Measurements from ENCODE around the gene PDIK1L. TPM values are rescaled to one million over a fixed set of nuclear protein-coding genes. Genes with fewer than 3 reads are reported as not detected.

The PDIK1L gene
- total and polyA plus RNA-seq, 2 of the 4 experiments (the other 2 are of a cell fraction): 1.4 to 3.0 TPM

DNA sequence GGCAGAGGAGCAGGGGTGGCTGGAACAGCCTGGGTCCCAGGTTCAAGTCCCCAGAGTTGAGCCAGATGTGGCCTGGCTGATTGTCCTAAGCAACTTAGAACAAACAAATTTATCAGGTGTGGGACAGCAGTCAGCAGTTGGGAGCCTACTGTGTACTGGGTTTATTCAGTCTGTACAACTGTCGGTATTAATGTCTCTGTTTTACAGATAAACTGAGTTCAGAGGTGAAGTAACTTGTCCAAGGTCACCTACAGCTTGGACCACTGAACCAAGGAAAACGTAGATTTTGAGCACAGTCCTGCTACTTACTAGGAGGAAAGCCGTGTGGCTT is 29.6 kb upstream of the PDIK1L start:
- no peak overlapping the region for H3K14ac ChIP-seq (replicated peaks; ENCODE audit: low read depth, low read length)
- no peak overlapping the region for H2BK15ac ChIP-seq (ENCODE audit: low read depth, low read length)
- no peak overlapping the region for H3K18ac ChIP-seq (ENCODE audit: low read depth, low read length)
- H3K9me1 ChIP-seq (ENCODE audit: insufficient read depth, low read length): no peaks in the 10 kb centered on the region
- no peaks in the 10 kb centered on the region for H3K79me1 ChIP-seq (ENCODE audit: low read depth in 1 of 2, low read length in 2 of 2)
- peaks cover 1% of the 10 kb centered on the region; the same call in 1 of the 2 replicates for H3K4me1 ChIP-seq (ENCODE audit: control insufficient read depth, insufficient read depth, low read length)
- TF ChIP-seq MAFK (IDR thresholded peaks at IDR 0.05; ENCODE audit: low read depth, low read length) (no peak), POLR2A (IDR thresholded peaks at IDR 0.05; ENCODE audit: low read depth, low read length) (no peak)
- TF ChIP-seq, protein P1, sequence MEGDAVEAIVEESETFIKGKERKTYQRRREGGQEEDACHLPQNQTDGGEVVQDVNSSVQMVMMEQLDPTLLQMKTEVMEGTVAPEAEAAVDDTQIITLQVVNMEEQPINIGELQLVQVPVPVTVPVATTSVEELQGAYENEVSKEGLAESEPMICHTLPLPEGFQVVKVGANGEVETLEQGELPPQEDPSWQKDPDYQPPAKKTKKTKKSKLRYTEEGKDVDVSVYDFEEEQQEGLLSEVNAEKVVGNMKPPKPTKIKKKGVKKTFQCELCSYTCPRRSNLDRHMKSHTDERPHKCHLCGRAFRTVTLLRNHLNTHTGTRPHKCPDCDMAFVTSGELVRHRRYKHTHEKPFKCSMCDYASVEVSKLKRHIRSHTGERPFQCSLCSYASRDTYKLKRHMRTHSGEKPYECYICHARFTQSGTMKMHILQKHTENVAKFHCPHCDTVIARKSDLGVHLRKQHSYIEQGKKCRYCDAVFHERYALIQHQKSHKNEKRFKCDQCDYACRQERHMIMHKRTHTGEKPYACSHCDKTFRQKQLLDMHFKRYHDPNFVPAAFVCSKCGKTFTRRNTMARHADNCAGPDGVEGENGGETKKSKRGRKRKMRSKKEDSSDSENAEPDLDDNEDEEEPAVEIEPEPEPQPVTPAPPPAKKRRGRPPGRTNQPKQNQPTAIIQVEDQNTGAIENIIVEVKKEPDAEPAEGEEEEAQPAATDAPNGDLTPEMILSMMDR (conservative IDR thresholded peaks at IDR 0.05; ENCODE audit: low read depth, low read length): no peak
- TF ChIP-seq, protein P2, sequence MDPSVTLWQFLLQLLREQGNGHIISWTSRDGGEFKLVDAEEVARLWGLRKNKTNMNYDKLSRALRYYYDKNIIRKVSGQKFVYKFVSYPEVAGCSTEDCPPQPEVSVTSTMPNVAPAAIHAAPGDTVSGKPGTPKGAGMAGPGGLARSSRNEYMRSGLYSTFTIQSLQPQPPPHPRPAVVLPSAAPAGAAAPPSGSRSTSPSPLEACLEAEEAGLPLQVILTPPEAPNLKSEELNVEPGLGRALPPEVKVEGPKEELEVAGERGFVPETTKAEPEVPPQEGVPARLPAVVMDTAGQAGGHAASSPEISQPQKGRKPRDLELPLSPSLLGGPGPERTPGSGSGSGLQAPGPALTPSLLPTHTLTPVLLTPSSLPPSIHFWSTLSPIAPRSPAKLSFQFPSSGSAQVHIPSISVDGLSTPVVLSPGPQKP (IDR thresholded peaks at IDR 0.05; ENCODE audit: borderline replicate concordance, low read depth, low read length): no peak
- 33% methylated on average over 1 of the region's 3 CpGs; no CpG with 5 or more reads in 1 of the 2 experiments for WGBS, 2 experiments (ENCODE audit: extremely low coverage in 2 of 2, insufficient read length in 1 of 2)
- intact Hi-C loops (cut with micrococcal nuclease) (no loop called here), in situ Hi-C loops (cut with MboI; ENCODE audit: low sequenced_read_pairs) (no loop called here), dilution Hi-C loops (cut with HindIII; ENCODE audit: low sequenced_read_pairs, unreplicated experiment) (no loop called here)
- POLR2A ChIA-PET (ENCODE audit: unreplicated experiment): no interaction called here
- DNase-seq (no peak), ATAC-seq (ENCODE audit: low read depth) (no peak)
- H3K36me3 ChIP-seq (ENCODE audit: control insufficient read depth, insufficient read depth, low read length): no peaks in the 10 kb centered on the region
- no peak overlapping the region for H3K4ac ChIP-seq (ENCODE audit: low read depth, low read length)
- H4K91ac ChIP-seq (ENCODE audit: insufficient read depth, low read depth, low read length): no peak overlapping the region
- no peak overlapping the region for H2BK5ac ChIP-seq (ENCODE audit: low read depth, low read length, poor library complexity, severe bottlenecking)
- H3K4me2 ChIP-seq (ENCODE audit: low read depth, low read length): no peak overlapping the region
- no peak overlapping the region for H4K8ac ChIP-seq (ENCODE audit: low read depth in 2 of 2, low read length in 2 of 2)
- no peak overlapping the region for H3K4me3 ChIP-seq (ENCODE audit: insufficient read depth, low read depth, low read length)
- H2BK120ac ChIP-seq (ENCODE audit: low read depth, low read length): no peak overlapping the region
- H4K20me1 ChIP-seq (ENCODE audit: insufficient read depth, low read length): no peaks in the 10 kb centered on the region
- H3K23ac ChIP-seq (ENCODE audit: low read depth, low read length): no peak overlapping the region
- H3K27ac ChIP-seq (ENCODE audit: insufficient read depth, low read length): no peak overlapping the region
- no peak overlapping the region for H2BK20ac ChIP-seq (ENCODE audit: low read depth, low read length)
- H3K27me3 ChIP-seq (ENCODE audit: control insufficient read depth, insufficient read depth, low read length): peaks cover 39% of the 10 kb centered on the region
- H3K9ac ChIP-seq (ENCODE audit: low read depth, low read length): no peak overlapping the region
- peaks cover 2% of the 10 kb centered on the region; the same call in 1 of the 2 replicates for H3K9me3 ChIP-seq (ENCODE audit: control insufficient read depth, insufficient read depth, low read length)
- CTCF ChIA-PET: no interaction called here
- no TSS peak for BruUV-seq (replicated peaks)
- no peak overlapping the region for H2AK5ac ChIP-seq (ENCODE audit: low read depth, low read length)
- no peak overlapping the region for H3K56ac ChIP-seq (ENCODE audit: extremely low read depth, insufficient read depth, low read length)
- H2AFZ ChIP-seq (replicated peaks; ENCODE audit: low read length, poor library complexity): no peak overlapping the region
- H2AK9ac ChIP-seq (replicated peaks; ENCODE audit: low read depth, low read length, poor library complexity): no peak overlapping the region
- no peak overlapping the region for H4K5ac ChIP-seq (ENCODE audit: low read depth, low read length)

Measured in IMR-90 (cell line).